Heart right ventricle (tissue), 16 donors: ENCODE data around the gene OGA. TPM values are rescaled to one million over a fixed set of nuclear protein-coding genes. Genes with fewer than 3 reads are reported as not detected.

Experiments
- ATAC-seq, 8 donors: fragments of 200-7000 bp; cut with Tn5 transposase; one replicate each; pipeline ENCODE4 v1.9.1; 2020; ENCODE audit warnings: mild to moderate bottlenecking in 8 of 8, moderate library complexity in 8 of 8, moderate number of reproducible peaks in 1 of 8
- DNase-seq, 2 donors: peaks; one replicate each; pipeline ENCODE4 v3.0.0-alpha.2; 2020
- H3K27ac ChIP-seq, 10 donors: fragments of 200-600 bp; sonication (generic) in 2 of 10; one replicate each; pipeline versions ENCODE4 v1.5.0 to v1.8.0; 2020 to 2022; ENCODE audit warnings: mild to moderate bottlenecking in 3 of 10
- H3K27me3 ChIP-seq, 7 donors: fragments of 200-600 bp; one replicate each; pipeline ENCODE4 v1.8.0; 2021 to 2022; ENCODE audit warnings: mild to moderate bottlenecking in 2 of 7
- H3K36me3 ChIP-seq, 9 donors: fragments of 200-600 bp; sonication (generic) in 1 of 9; one replicate each; pipeline versions ENCODE4 v1.5.0 to v1.8.0; 2020 to 2022; ENCODE audit warnings: mild to moderate bottlenecking in 2 of 9
- H3K4me1 ChIP-seq, 9 donors: fragments of 200-600 bp; sonication (generic) in 1 of 9; one replicate each; pipeline versions ENCODE4 v1.5.0 to v1.8.0; 2020 to 2022; ENCODE audit warnings: mild to moderate bottlenecking in 4 of 9
- H3K4me3 ChIP-seq, 10 donors: fragments of 200-600 bp; sonication (generic) in 2 of 10; one replicate each; pipeline versions ENCODE4 v1.5.0 to v1.8.0; 2020 to 2022; ENCODE audit warnings: mild to moderate bottlenecking in 7 of 10, moderate library complexity in 2 of 10
- H3K9me3 ChIP-seq, 11 donors: fragments of 200-600 bp in 10 of 11; sonication (generic) in 2 of 11; one replicate each; pipeline versions ENCODE4 v1.5.0 to v1.8.0; 2013 to 2022; ENCODE audit warnings: mild to moderate bottlenecking in 2 of 11, control low read depth in 1 of 11, moderate library complexity in 1 of 11
- CTCF ChIP-seq, 9 donors: fragments of 200-600 bp; sonication (generic) in 2 of 9; IDR thresholded peaks; one replicate each; pipeline versions ENCODE4 v1.5.0 to v1.8.0; 2021 to 2022; ENCODE audit warnings: antibody characterized with exemption in 9 of 9, mild to moderate bottlenecking in 5 of 9, moderate library complexity in 1 of 9
- WGBS, 2 donors: extraction: QIAGEN DNeasy Blood & Tissue Kit; methylation state at CpG; one replicate each; pipeline ENCODE4 v1.1.7; 2013; ENCODE audit warnings: inconsistent platforms in 1 of 2; 5-methylcytosine and 5-hydroxymethylcytosine counted together
- intact Hi-C, 10 donors: fragments of 100-400 bp; cut with DNase I; formaldehyde crosslinking; loops; one replicate each; pipeline versions ENCODE4 v1.11.1 to v1.14.2; 2022
- polyA plus RNA-seq, 2 donors: library from polyadenylated mRNA; stranded (reverse); fragments of 200-250 nt; gene quantifications; one replicate each; pipeline ENCODE4 v1.2.3, GENCODE V29; 2013
- total RNA-seq, 10 donors: library from RNA; stranded (reverse); fragmentation: NEBNext Ultra II Directional in 3 of 10; extraction: Animal tissue kit (Norgen Biotek cat#: 25700) in 3 of 10; gene quantifications; one replicate each; pipeline versions ENCODE4 v1.2.1 to v1.2.4, GENCODE V29; 2021 to 2023
- donor health status: Arrhythmogenic right ventricular cardiomyopathy.
- donor health status: ischemic (EF 13 %, LVEDD 7.1; RV severe dilation, severe dysfunction).
- donor health status: healthy with polysubstance abuse.
- donor health status: DM: no; HTN: yes; CAD: no.
- donor health status: DM: no; HTN: no; CAD: no.
- donor health status: ischemic (EF 25% LVEDD 6.9; RV normal size, moderate dysfunction).
- donor health status: ischemic (EF 25% LVEDD 5.7; RV mildly dilated, moderate dysfunction).
- donor health status: healthy.
- donor health status: DM: yes; HTN: yes; CAD: no.
- donor health status: Ischemic cardiomyopathy.
- donor health status: ischemic (EF 35%, LVEDD 5.7; RV mildly dilated, moderate dysfunction).
- donor health status: nonischemic (EF 11% LVEDD 7.7; RV severe dilation, severe dysfunction).
- donor health status: DM: yes; HTN: yes; CAD: no.
- donor health status: PGD.
- donor health status: ischemic (EF 29% LVEDD 5.4; RV normal size, mild dysfunction).
- donor health status: nonischemic (EF 23%, LVEDD 6.1; RV moderate dilation, normal function).

The OGA gene
- total and polyA plus RNA-seq, 12 donors, result 28.7 to 146 (median 116) TPM

- H3K27ac ChIP-seq, result no peak within 1 kb of the TSS
- H3K36me3 ChIP-seq, result no peaks in the 10 kb centered on the region
- peaks cover 19 to 42% (median 32%) of the 10 kb centered on the region in 9 donors for H3K4me1 ChIP-seq
- DNase-seq (no peak), ATAC-seq (no peak)
- TF ChIP-seq CTCF (IDR thresholded peaks at IDR 0.05), result no peak
- peak within 1 kb of the TSS in 9 of 10 donors; percentile 12 to 36 (median 30) for H3K4me3 ChIP-seq
- H3K9me3 ChIP-seq, result no peaks in the 10 kb centered on the region
- intact Hi-C loops, result loop anchor here in 4 of 10 donors (5.0 to 10.0 kb wide), 4 partner anchors 91 to 561 kb away; no protein-coding TSS in a partner anchor
- peaks cover 19 to 97% (median 76%) of the 10 kb centered on the region in 7 donors for H3K27me3 ChIP-seq
- WGBS, 2 donors, result 1 to 3% methylated on average over 54 to 97 of the region's 98 CpGs
Observed at GRCh38 chr10:101775273-101776160, 42.7 kb downstream of the OGA start, which contains the start of gene FGF8. TSS of gene FGF8 (minus strand) at chr10:101776114. CDS start at chr10:101775900, 214 bp downstream.

GRCh38 chr10:101774589-101775272 lies 43.5 kb downstream of the OGA start:
- 7 to 11% methylated on average over 32 of the region's 32 CpGs for WGBS, 2 donors
- Histone ChIP-seq H3K27me3 (peaks cover 19 to 96% (median 83%) of the 10 kb centered on the region in 7 donors), H3K4me3 (no peak overlapping the region), H3K27ac (no peak overlapping the region), H3K4me1 (peaks cover 14 to 35% (median 24%) of the 10 kb centered on the region in 9 donors), H3K36me3 (no peaks in the 10 kb centered on the region), H3K9me3 (no peaks in the 10 kb centered on the region)
- no peak for DNase-seq
- no peak for ATAC-seq
- no peak for TF ChIP-seq CTCF (IDR thresholded peaks at IDR 0.05)
- intact Hi-C loops, result loop anchor here in 4 of 10 donors (5.0 to 10.0 kb wide), 4 partner anchors 90 to 560 kb away; no protein-coding TSS in a partner anchor

- peaks cover 7 to 28% (median 17%) of the 10 kb centered on the region in 9 donors for H3K4me1 ChIP-seq
- intact Hi-C loops, result loop anchor here in 3 of 10 donors (10.0 kb wide), 3 partner anchors 89 to 559 kb away; no protein-coding TSS in a partner anchor
- peaks cover 19 to 94% (median 86%) of the 10 kb centered on the region in 7 donors for H3K27me3 ChIP-seq
- no peaks in the 10 kb centered on the region for H3K36me3 ChIP-seq
- no peak overlapping the region for H3K27ac ChIP-seq
- WGBS, 2 donors, result 27 to 28% methylated on average over 13 of the region's 13 CpGs
- DNase-seq (no peak), ATAC-seq (no peak)
- TF ChIP-seq CTCF (IDR thresholded peaks at IDR 0.05), result no peak
- H3K4me3 ChIP-seq, result no peak overlapping the region
- no peaks in the 10 kb centered on the region for H3K9me3 ChIP-seq
Observed at GRCh38 chr10:101773923-101774588, 44.2 kb downstream of the OGA start.
